ENCODE results near the gene ADRM1.

- TF ChIP-seq CTCF (IDR thresholded peaks at IDR 0.05) (no peak), POLR2AphosphoS5 (IDR thresholded peaks at IDR 0.05) (no peak)
These were observed 14.2 kb upstream of the ADRM1 start for GRCh38 chr20:62288535-62289105.

All from esophagus muscularis mucosa (tissue), 3 donors.